HepG2 (cell line): Measurements from ENCODE around the gene P4HA1. TPM values are rescaled to one million over a fixed set of nuclear protein-coding genes. Genes with fewer than 3 reads are reported as not detected.

Experiments used
- AHDC1 ChIP-seq: sonication (generic); formaldehyde crosslinking; IDR thresholded peaks from 2 replicates; pipeline ENCODE4 v1.5.1; 2020; ENCODE audit warnings: mild to moderate bottlenecking, missing genetic modification reagents, borderline replicate concordance
- CREBL2 ChIP-seq: sonication (generic); formaldehyde crosslinking; IDR thresholded peaks from 2 replicates; pipeline ENCODE4 v1.8.1; 2023; ENCODE audit warnings: missing genetic modification reagents, mild to moderate bottlenecking, borderline replicate concordance
- ELF4 ChIP-seq: sonication (generic); formaldehyde crosslinking; IDR thresholded peaks from 2 replicates; pipeline ENCODE4 v1.5.0; 2020; ENCODE audit warnings: missing genetic modification reagents, mild to moderate bottlenecking, moderate library complexity, borderline replicate concordance
- HNF1B ChIP-seq: sonication (generic); formaldehyde crosslinking; IDR thresholded peaks from 2 replicates; pipeline ENCODE4 v1.5.1; 2020; ENCODE audit warnings: mild to moderate bottlenecking, moderate library complexity, missing genetic modification reagents
- HNF4G ChIP-seq, 2 experiments: sonication (generic) in 1 of 2; formaldehyde crosslinking in 1 of 2; IDR thresholded peaks; 2 replicates each; pipeline versions ENCODE4 v1.4.0 to v1.6.1; 2011 to 2020; ENCODE audit warnings: borderline replicate concordance in 2 of 2, low read depth in 2 of 2, mild to moderate bottlenecking in 2 of 2, low read length in 1 of 2, missing genetic modification reagents in 1 of 2, moderate library complexity in 1 of 2
- IRF1 ChIP-seq: sonication (generic); formaldehyde crosslinking; IDR thresholded peaks from 2 replicates; pipeline ENCODE4 v1.4.0; 2020; ENCODE audit warnings: low read depth, mild to moderate bottlenecking, missing genetic modification reagents
- LCORL ChIP-seq, 2 experiments: fragments of 450-650 bp in 1 of 2; sonication (generic) in 1 of 2; formaldehyde crosslinking in 1 of 2; IDR thresholded peaks; 2 replicates each; pipeline versions ENCODE4 v1.5.0 to v1.6.1; 2017 to 2020; ENCODE audit warnings: antibody characterized with exemption in 1 of 2, missing genetic modification reagents in 1 of 2
- NONO ChIP-seq, 2 experiments: fragments of 450-650 bp in 1 of 2; sonication (generic) in 1 of 2; formaldehyde crosslinking in 1 of 2; IDR thresholded peaks in 1 of 2; conservative IDR thresholded peaks in 1 of 2; 2 replicates each; pipeline versions ENCODE4 v1.6.1 to v1.8.0; 2017 to 2022; ENCODE audit warnings: mild to moderate bottlenecking in 1 of 2, missing genetic modification reagents in 1 of 2, moderate library complexity in 1 of 2
- PAF1 ChIP-seq: IDR thresholded peaks from 2 replicates; pipeline ENCODE4 v1.6.1; 2016; ENCODE audit warnings: missing genetic modification reagents, missing compliant biosample characterization
- POGZ ChIP-seq: sonication (generic); formaldehyde crosslinking; IDR thresholded peaks from 2 replicates; pipeline ENCODE4 v1.4.0; 2020; ENCODE audit warnings: mild to moderate bottlenecking, missing genetic modification reagents
- POLR2AphosphoS2 ChIP-seq: IDR thresholded peaks from 2 replicates; pipeline ENCODE4 v1.6.1; 2011; ENCODE audit warnings: low read depth, low read length, improper control_type of control experiment
- STAG1 ChIP-seq: sonication (generic); formaldehyde crosslinking; IDR thresholded peaks from 2 replicates; pipeline ENCODE4 v1.4.0; 2020; ENCODE audit warnings: missing genetic modification reagents
- TRIM24 ChIP-seq: sonication (generic); formaldehyde crosslinking; IDR thresholded peaks from 2 replicates; pipeline ENCODE4 v1.8.0; 2022; ENCODE audit warnings: mild to moderate bottlenecking, missing genetic modification reagents
- ZNF441 ChIP-seq: sonication (generic); formaldehyde crosslinking; IDR thresholded peaks from 2 replicates; pipeline ENCODE4 v1.7.0; 2021; ENCODE audit warnings: missing genetic modification reagents, borderline replicate concordance
- ZNF580 ChIP-seq: IDR thresholded peaks from 2 replicates; pipeline ENCODE4 v1.6.1; 2016; ENCODE audit warnings: low read depth, borderline replicate concordance
- ZNF768 ChIP-seq: sonication (generic); formaldehyde crosslinking; IDR thresholded peaks from 2 replicates; pipeline ENCODE4 v1.4.0; 2020; ENCODE audit warnings: missing genetic modification reagents
- ZNF773 ChIP-seq: sonication (generic); formaldehyde crosslinking; IDR thresholded peaks from 2 replicates; pipeline ENCODE4 v1.4.0; 2020; ENCODE audit warnings: missing genetic modification reagents, borderline replicate concordance
- ZZZ3 ChIP-seq: sonication (generic); formaldehyde crosslinking; IDR thresholded peaks from 2 replicates; pipeline ENCODE4 v1.4.0; 2020; ENCODE audit warnings: missing genetic modification reagents, mild to moderate bottlenecking, borderline replicate concordance
- polyA plus RNA-seq, 8 experiments: library from polyadenylated mRNA; depleted of rRNA in 3 of 8; stranded (reverse) in 7 of 8; unstranded in 1 of 8; fragments of >200 nt; fragmentation: Illumina TruSeq in 4 of 8; extraction: Trizol in 4 of 8; gene quantifications; 2 replicates each; pipeline versions ENCODE4 v1.2.1 to v1.2.3, GENCODE V29; 2011 to 2016; ENCODE audit warnings: low read depth in 4 of 8, missing spikeins in 1 of 8, mixed read lengths in 1 of 8; ENCODE audit not compliant: insufficient read depth in 1 of 8
- total RNA-seq, 5 experiments: library from RNA; depleted of rRNA; stranded (reverse); fragments of >200 nt; fragmentation: Illumina TruSeq; extraction: Trizol; gene quantifications; 2 replicates each; pipeline ENCODE4 v1.2.3, GENCODE V29; 2016; ENCODE audit warnings: low read depth in 1 of 5

P4HA1 gene
- total and polyA plus RNA-seq, 2 of the 13 experiments (the other 11 are each of a cell fraction or from before 2014, with no cell fraction given): 63.1 to 196 TPM

- TF ChIP-seq IRF1 (CRISPR knock-in tag) (no peak), ZNF441 (CRISPR knock-in tag) (peak; percentile 68), CREBL2 (no peak), POLR2AphosphoS2 (no peak), NONO (IDR thresholded peaks at IDR 0.05) (no peak), NONO (CRISPR knock-in tag; conservative IDR thresholded peaks at IDR 0.05) (peak; percentile 94), ZZZ3 (CRISPR knock-in tag) (peak; percentile 56; the same call in 1 of the 2 replicates), AHDC1 (CRISPR knock-in tag) (peak; percentile 70; the same call in 1 of the 2 replicates), HNF1B (CRISPR knock-in tag) (peak; percentile 34; the same call in 1 of the 2 replicates), ZNF768 (peak; percentile 76; the same call in 1 of the 2 replicates), ZNF580 (CRISPR knock-in tag) (peak; percentile 47; the same call in 1 of the 2 replicates), STAG1 (CRISPR knock-in tag) (peak; percentile 72), ELF4 (no peak; the same call in 1 of the 2 replicates), PAF1 (CRISPR knock-in tag) (no peak), TRIM24 (no peak), ZNF773 (CRISPR knock-in tag) (peak; percentile 86; the same call in 1 of the 2 replicates), HNF4G (IDR thresholded peaks at IDR 0.05; ENCODE audit: borderline replicate concordance, low read depth, low read length) (no peak), HNF4G (CRISPR knock-in tag; IDR thresholded peaks at IDR 0.05; ENCODE audit: borderline replicate concordance, low read depth) (0 out of 2 replicates have a peak, but pooled peaks have one; percentile 63), LCORL (IDR thresholded peaks at IDR 0.05) (no peak), LCORL (CRISPR knock-in tag; IDR thresholded peaks at IDR 0.05) (peak; percentile 83; the same call in 1 of the 2 replicates), POGZ (peak; percentile 93)
Observed at GRCh38 chr10:73096449-73097304, at the start of gene P4HA1 (continued).
